Activated CD4-positive, alpha-beta memory T cell treated with anti-CD3 and anti-CD28 coated beads, Interleukin-2, amount 10 ng/mL, durations not matched to agents 7 days and 5 days (primary cell): ENCODE results near the gene AJM1. TPM values are rescaled to one million over a fixed set of nuclear protein-coding genes. Genes with fewer than 3 reads are reported as not detected.

Experiments
- CTCF ChIA-PET: fragments of 350-600 bp; sonication (Branson Sonifier 250); formaldehyde crosslinking; loops from one replicate; lab custom pipeline; 2021; ENCODE audit warnings: antibody characterized with exemption, inconsistent platforms; lab: Charles Lee
- POLR2A ChIA-PET: fragments of 350-600 bp; sonication (Branson Sonifier 250); formaldehyde crosslinking; loops from one replicate; lab custom pipeline; 2021; ENCODE audit warnings: antibody characterized with exemption; lab: Charles Lee
- DNase-seq: peaks from one replicate; pipeline ENCODE4 v3.0.0-alpha.2; 2020
- H3K27ac Mint-ChIP-seq: one replicate; pipeline ENCODE4 v1.8.0; 2021; ENCODE audit warnings: mild to moderate bottlenecking, mixed read lengths
- H3K27me3 Mint-ChIP-seq: one replicate; pipeline ENCODE4 v1.8.0; 2021; ENCODE audit warnings: mixed read lengths
- H3K36me3 Mint-ChIP-seq: one replicate; pipeline ENCODE4 v1.8.0; 2021; ENCODE audit warnings: low read depth, mixed read lengths
- H3K4me1 Mint-ChIP-seq: one replicate; pipeline ENCODE4 v1.8.0; 2021; ENCODE audit warnings: mixed read lengths
- H3K4me3 Mint-ChIP-seq: one replicate; pipeline ENCODE4 v1.8.0; 2021; ENCODE audit warnings: mild to moderate bottlenecking, mixed read lengths
- H3K9me3 Mint-ChIP-seq: one replicate; pipeline ENCODE4 v1.8.0; 2021; ENCODE audit warnings: mixed read lengths
- total RNA-seq, 2 experiments: library from RNA; stranded (reverse); gene quantifications; one replicate each; pipeline ENCODE4 v1.2.3, GENCODE V29; 2021

AJM1 gene
- total RNA-seq, 2 experiments from 2014 or later: 8.7 TPM

- Mint-ChIP-seq H3K4me1 (peaks cover 1% of the 10 kb centered on the region), H3K4me3 (no peak overlapping the region), H3K36me3 (peaks cover 4% of the 10 kb centered on the region), H3K27me3 (no peaks in the 10 kb centered on the region), H3K9me3 (no peaks in the 10 kb centered on the region), H3K27ac (no peak overlapping the region)
- DNase-seq: no peak
- ChIA-PET POLR2A (no interaction called here), CTCF (no interaction called here)
These were observed 15.5 kb downstream of the AJM1 start for GRCh38 chr9:136857581-136858412.

GRCh38 chr9:136858452-136858843 lies 16.2 kb downstream of the AJM1 start:
- H3K4me1 Mint-ChIP-seq: peaks cover 1% of the 10 kb centered on the region
- H3K27ac Mint-ChIP-seq: no peak overlapping the region
- peaks cover 11% of the 10 kb centered on the region for H3K36me3 Mint-ChIP-seq
- H3K4me3 Mint-ChIP-seq: no peak overlapping the region
- no peaks in the 10 kb centered on the region for H3K9me3 Mint-ChIP-seq
- DNase-seq: no peak
- POLR2A ChIA-PET: no interaction called here
- CTCF ChIA-PET: no interaction called here
- no peaks in the 10 kb centered on the region for H3K27me3 Mint-ChIP-seq

- H3K36me3 Mint-ChIP-seq: peaks cover 17% of the 10 kb centered on the region
- H3K27ac Mint-ChIP-seq: no peak overlapping the region
- DNase-seq: no peak
- peaks cover 8% of the 10 kb centered on the region for H3K4me1 Mint-ChIP-seq
- CTCF ChIA-PET: interaction anchor here (0.5 to 0.6 kb wide), 2 partner anchors 18 to 177 kb away, joined by 3 read pairs; no protein-coding TSS in a partner anchor
- H3K9me3 Mint-ChIP-seq: no peaks in the 10 kb centered on the region
- H3K27me3 Mint-ChIP-seq: no peaks in the 10 kb centered on the region
- H3K4me3 Mint-ChIP-seq: no peak overlapping the region
- POLR2A ChIA-PET: no interaction called here
These were observed 16.8 kb downstream of the AJM1 start for GRCh38 chr9:136858844-136859757.

- no peaks in the 10 kb centered on the region for H3K9me3 Mint-ChIP-seq
- POLR2A ChIA-PET: interaction anchor here (2.2 kb wide), 1 partner anchor 22 kb away, joined by 8 read pairs; no protein-coding TSS in a partner anchor
- CTCF ChIA-PET: no interaction called here
- H3K4me1 Mint-ChIP-seq: peaks cover 17% of the 10 kb centered on the region
- H3K4me3 Mint-ChIP-seq: no peak overlapping the region
- H3K27me3 Mint-ChIP-seq: no peaks in the 10 kb centered on the region
- no peak overlapping the region for H3K27ac Mint-ChIP-seq
- no peak for DNase-seq
- peaks cover 19% of the 10 kb centered on the region for H3K36me3 Mint-ChIP-seq
These were observed 18.3 kb downstream of the AJM1 start for GRCh38 chr9:136860529-136860928.

GRCh38 chr9:136860933-136861873 lies 18.9 kb downstream of the AJM1 start:
- Mint-ChIP-seq H3K4me1 (peaks cover 17% of the 10 kb centered on the region), H3K27ac (no peak overlapping the region), H3K27me3 (no peaks in the 10 kb centered on the region), H3K36me3 (peaks cover 19% of the 10 kb centered on the region), H3K4me3 (no peak overlapping the region), H3K9me3 (no peaks in the 10 kb centered on the region)
- POLR2A ChIA-PET: interaction anchor here (2.2 kb wide), 1 partner anchor 21 kb away, joined by 8 read pairs; no protein-coding TSS in a partner anchor
- CTCF ChIA-PET: no interaction called here
- DNase-seq: no peak

- H3K4me1 Mint-ChIP-seq: peaks cover 17% of the 10 kb centered on the region
- H3K4me3 Mint-ChIP-seq: no peak overlapping the region
- H3K36me3 Mint-ChIP-seq: peaks cover 19% of the 10 kb centered on the region
- H3K9me3 Mint-ChIP-seq: no peaks in the 10 kb centered on the region
- no peak overlapping the region for H3K27ac Mint-ChIP-seq
- ChIA-PET POLR2A (interaction anchor here (0.7 to 2.2 kb wide), 2 partner anchors 20 to 22 kb away, joined by 3 to 8 read pairs; no protein-coding TSS in a partner anchor), CTCF (no interaction called here)
- no peak for DNase-seq
- no peaks in the 10 kb centered on the region for H3K27me3 Mint-ChIP-seq
These were observed 19.7 kb downstream of the AJM1 start for GRCh38 chr9:136861874-136862457.

GRCh38 chr9:136862849-136863622 lies 20.8 kb downstream of the AJM1 start:
- ChIA-PET POLR2A (interaction anchor here (0.7 kb wide), 1 partner anchor 21 kb away, joined by 3 read pairs; no protein-coding TSS in a partner anchor), CTCF (no interaction called here)
- Mint-ChIP-seq H3K4me3 (no peak overlapping the region), H3K27ac (no peak overlapping the region), H3K4me1 (peaks cover 21% of the 10 kb centered on the region), H3K36me3 (peaks cover 22% of the 10 kb centered on the region), H3K27me3 (no peaks in the 10 kb centered on the region), H3K9me3 (no peaks in the 10 kb centered on the region)
- no peak for DNase-seq

- ChIA-PET POLR2A (interaction anchor here (0.7 to 1.3 kb wide), 2 partner anchors 18 to 23 kb away, joined by 4 read pairs; partner anchors contain the start of gene TRAF2), CTCF (no interaction called here)
- H3K36me3 Mint-ChIP-seq: peaks cover 25% of the 10 kb centered on the region
- peaks cover 21% of the 10 kb centered on the region for H3K4me1 Mint-ChIP-seq
- H3K27ac Mint-ChIP-seq: peak overlapping the region; percentile 54
- no peak for DNase-seq
- no peaks in the 10 kb centered on the region for H3K9me3 Mint-ChIP-seq
- H3K27me3 Mint-ChIP-seq: no peaks in the 10 kb centered on the region
- no peak overlapping the region for H3K4me3 Mint-ChIP-seq
These were observed 21.5 kb downstream of the AJM1 start for GRCh38 chr9:136863623-136864273.

GRCh38 chr9:136865041-136865767 lies 22.9 kb downstream of the AJM1 start:
- no peaks in the 10 kb centered on the region for H3K27me3 Mint-ChIP-seq
- ChIA-PET CTCF (interaction anchor here (0.5 kb wide), 1 partner anchor 38 kb away, joined by 3 read pairs; no protein-coding TSS in a partner anchor), POLR2A (interaction anchor here (1.0 to 1.4 kb wide), 3 partner anchors 21 to 54 kb away, joined by 3 to 4 read pairs (median 4); partner anchors contain the start of genes AJM1 and TRAF2)
- peaks cover 21% of the 10 kb centered on the region for H3K4me1 Mint-ChIP-seq
- H3K9me3 Mint-ChIP-seq: no peaks in the 10 kb centered on the region
- H3K27ac Mint-ChIP-seq: peak overlapping the region; percentile 40
- no peak for DNase-seq
- peak overlapping the region; percentile 86 for H3K4me3 Mint-ChIP-seq
- H3K36me3 Mint-ChIP-seq: peaks cover 25% of the 10 kb centered on the region

- Mint-ChIP-seq H3K4me3 (peak overlapping the region; percentile 86), H3K4me1 (peaks cover 21% of the 10 kb centered on the region), H3K27me3 (no peaks in the 10 kb centered on the region), H3K9me3 (no peaks in the 10 kb centered on the region), H3K27ac (no peak overlapping the region), H3K36me3 (peaks cover 25% of the 10 kb centered on the region)
- CTCF ChIA-PET: interaction anchor here (1.0 kb wide), 1 partner anchor 16 kb away, joined by 3 read pairs; no protein-coding TSS in a partner anchor
- DNase-seq: no peak
- POLR2A ChIA-PET: interaction anchor here (0.8 to 1.4 kb wide), 5 partner anchors 9 to 36 kb away, joined by 3 to 10 read pairs (median 5); partner anchors contain the start of genes AJM1 and TRAF2
These were observed 23.5 kb downstream of the AJM1 start for GRCh38 chr9:136865768-136866103.
